ENCODE measurements around the gene LAMB4. TPM values are rescaled to one million over a fixed set of nuclear protein-coding genes. Genes with fewer than 3 reads are reported as not detected.

LAMB4 gene
- total and polyA plus RNA-seq, 2 donors (not counting 1 experiment from before 2014, with no cell fraction given), result 0.17 to 0.57 TPM

DNA sequence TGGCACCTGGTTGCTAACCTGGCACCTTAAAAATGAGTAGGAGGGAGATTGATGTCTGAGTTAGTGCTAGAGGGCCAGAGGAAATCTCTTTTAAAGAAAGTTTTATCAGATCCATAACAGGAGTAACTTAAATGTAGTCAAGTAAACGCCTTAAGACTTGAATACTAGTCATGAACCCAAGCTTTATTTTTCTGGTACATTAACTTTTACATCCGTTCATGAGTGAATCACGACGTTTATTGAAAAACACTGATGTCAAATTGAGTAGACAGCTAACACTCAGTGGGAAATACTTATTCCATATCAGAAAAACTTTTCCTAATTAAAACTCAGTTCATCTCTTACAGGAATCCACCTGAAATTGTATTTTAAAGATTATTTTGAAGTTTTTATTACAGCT lies 120.3 kb downstream of the LAMB4 start:
- DNase-seq (ENCODE audit: low read depth in 2 of 2), result no peak
- Histone ChIP-seq H3K4me3 (replicated peaks in 1 of 4; ENCODE audit: control extremely low read depth in 1 of 4, insufficient read depth in 1 of 4, low read depth in 3 of 4, low read length in 4 of 4) (no peak overlapping the region), H3K9ac (ENCODE audit: insufficient read depth, low read length) (no peak overlapping the region), H3K27me3 (ENCODE audit: control insufficient read depth, insufficient read depth, low read length) (no peaks in the 10 kb centered on the region), H3K9me3 (ENCODE audit: control insufficient read depth, insufficient read depth, low read depth, low read length) (no peaks in the 10 kb centered on the region), H4K20me1 (ENCODE audit: control insufficient read depth, extremely low read depth, insufficient read depth, low read length) (no peaks in the 10 kb centered on the region), H3K79me2 (ENCODE audit: control insufficient read depth, insufficient read depth, low read length) (no peaks in the 10 kb centered on the region), H3K4me1 (ENCODE audit: control insufficient read depth, extremely low read depth, insufficient read depth, low read length) (peaks cover 4% of the 10 kb centered on the region), H3K36me3 (ENCODE audit: control insufficient read depth, insufficient read depth, low read length) (no peaks in the 10 kb centered on the region), H2AFZ (ENCODE audit: low read length) (no peak overlapping the region), H3K4me2 (ENCODE audit: extremely low read depth, insufficient read depth, low read length) (no peak overlapping the region), H3K27ac (ENCODE audit: insufficient read depth, low read length) (no peak overlapping the region)
- TF ChIP-seq, protein P1, sequence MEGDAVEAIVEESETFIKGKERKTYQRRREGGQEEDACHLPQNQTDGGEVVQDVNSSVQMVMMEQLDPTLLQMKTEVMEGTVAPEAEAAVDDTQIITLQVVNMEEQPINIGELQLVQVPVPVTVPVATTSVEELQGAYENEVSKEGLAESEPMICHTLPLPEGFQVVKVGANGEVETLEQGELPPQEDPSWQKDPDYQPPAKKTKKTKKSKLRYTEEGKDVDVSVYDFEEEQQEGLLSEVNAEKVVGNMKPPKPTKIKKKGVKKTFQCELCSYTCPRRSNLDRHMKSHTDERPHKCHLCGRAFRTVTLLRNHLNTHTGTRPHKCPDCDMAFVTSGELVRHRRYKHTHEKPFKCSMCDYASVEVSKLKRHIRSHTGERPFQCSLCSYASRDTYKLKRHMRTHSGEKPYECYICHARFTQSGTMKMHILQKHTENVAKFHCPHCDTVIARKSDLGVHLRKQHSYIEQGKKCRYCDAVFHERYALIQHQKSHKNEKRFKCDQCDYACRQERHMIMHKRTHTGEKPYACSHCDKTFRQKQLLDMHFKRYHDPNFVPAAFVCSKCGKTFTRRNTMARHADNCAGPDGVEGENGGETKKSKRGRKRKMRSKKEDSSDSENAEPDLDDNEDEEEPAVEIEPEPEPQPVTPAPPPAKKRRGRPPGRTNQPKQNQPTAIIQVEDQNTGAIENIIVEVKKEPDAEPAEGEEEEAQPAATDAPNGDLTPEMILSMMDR (conservative IDR thresholded peaks at IDR 0.05 in 1 of 2, IDR thresholded peaks at IDR 0.05 in 1 of 2; ENCODE audit: low read depth in 1 of 2, low read length in 2 of 2), result no peak
- no peak for TF ChIP-seq EZH2 (IDR thresholded peaks at IDR 0.05; ENCODE audit: low read length, missing control alignments)

DNA sequence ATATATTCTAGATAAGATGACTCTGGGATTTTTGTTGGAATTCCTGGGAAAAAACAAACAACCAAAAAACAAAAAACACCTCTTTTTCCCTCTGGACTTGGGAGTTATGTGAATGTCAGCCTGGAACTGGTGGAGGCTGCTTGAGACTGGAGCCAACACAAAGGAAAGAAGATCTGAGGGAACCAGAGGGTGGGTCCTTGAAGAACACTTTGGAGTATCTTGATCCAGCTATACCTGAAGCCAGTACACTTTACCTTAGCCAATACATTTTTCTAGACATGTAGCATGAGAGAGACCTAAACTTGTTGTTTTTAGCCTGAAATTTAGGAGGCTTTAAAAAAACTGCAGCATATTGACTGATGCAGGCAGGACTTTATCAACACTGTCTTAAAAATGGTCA lies 121.3 kb downstream of the LAMB4 start:
- peaks cover 2% of the 10 kb centered on the region for H3K4me1 ChIP-seq (ENCODE audit: control insufficient read depth, extremely low read depth, insufficient read depth, low read length)
- no peak overlapping the region for H3K4me2 ChIP-seq (ENCODE audit: extremely low read depth, insufficient read depth, low read length)
- H3K79me2 ChIP-seq (ENCODE audit: control insufficient read depth, insufficient read depth, low read length), result no peaks in the 10 kb centered on the region
- TF ChIP-seq, protein P1 (conservative IDR thresholded peaks at IDR 0.05 in 1 of 2, IDR thresholded peaks at IDR 0.05 in 1 of 2; ENCODE audit: low read depth in 1 of 2, low read length in 2 of 2), result no peak
- TF ChIP-seq EZH2 (IDR thresholded peaks at IDR 0.05; ENCODE audit: low read length, missing control alignments), result no peak
- no peaks in the 10 kb centered on the region for H3K9me3 ChIP-seq (ENCODE audit: control insufficient read depth, insufficient read depth, low read depth, low read length)
- no peaks in the 10 kb centered on the region for H4K20me1 ChIP-seq (ENCODE audit: control insufficient read depth, extremely low read depth, insufficient read depth, low read length)
- no peak overlapping the region for H3K4me3 ChIP-seq (replicated peaks in 1 of 4; ENCODE audit: control extremely low read depth in 1 of 4, insufficient read depth in 1 of 4, low read depth in 3 of 4, low read length in 4 of 4)
- DNase-seq (ENCODE audit: low read depth in 2 of 2), result no peak
- H3K27ac ChIP-seq (ENCODE audit: insufficient read depth, low read length), result no peak overlapping the region
- no peak overlapping the region for H2AFZ ChIP-seq (ENCODE audit: low read length)
- H3K36me3 ChIP-seq (ENCODE audit: control insufficient read depth, insufficient read depth, low read length), result no peaks in the 10 kb centered on the region
- no peak overlapping the region for H3K9ac ChIP-seq (ENCODE audit: insufficient read depth, low read length)
- no peaks in the 10 kb centered on the region for H3K27me3 ChIP-seq (ENCODE audit: control insufficient read depth, insufficient read depth, low read length)

DNA sequence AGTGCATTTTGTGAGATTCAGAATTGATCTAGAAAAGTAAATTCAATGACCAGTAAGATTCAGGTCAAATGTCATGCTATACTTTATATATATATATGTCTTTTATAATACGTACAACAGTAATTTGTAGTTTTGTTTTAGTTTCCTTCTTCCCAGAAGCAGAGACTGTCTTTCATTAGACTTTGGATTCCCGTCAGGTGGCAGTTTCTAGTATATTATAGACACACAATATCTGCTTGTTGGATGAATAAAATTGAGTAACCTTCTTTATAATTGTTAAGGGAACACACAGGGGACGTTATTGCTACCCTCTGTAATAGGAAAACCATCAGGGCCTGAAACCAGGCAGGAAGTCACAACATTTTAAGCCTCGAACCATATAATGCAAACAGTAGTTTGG lies 121.9 kb downstream of the LAMB4 start:
- Histone ChIP-seq H3K27ac (ENCODE audit: insufficient read depth, low read length) (no peak overlapping the region), H3K36me3 (ENCODE audit: control insufficient read depth, insufficient read depth, low read length) (no peaks in the 10 kb centered on the region), H3K4me3 (replicated peaks in 1 of 4; ENCODE audit: control extremely low read depth in 1 of 4, insufficient read depth in 1 of 4, low read depth in 3 of 4, low read length in 4 of 4) (no peak overlapping the region), H2AFZ (ENCODE audit: low read length) (no peak overlapping the region), H3K4me1 (ENCODE audit: control insufficient read depth, extremely low read depth, insufficient read depth, low read length) (peaks cover 2% of the 10 kb centered on the region), H3K9me3 (ENCODE audit: control insufficient read depth, insufficient read depth, low read depth, low read length) (no peaks in the 10 kb centered on the region), H3K9ac (ENCODE audit: insufficient read depth, low read length) (no peak overlapping the region), H3K4me2 (ENCODE audit: extremely low read depth, insufficient read depth, low read length) (no peak overlapping the region), H3K27me3 (ENCODE audit: control insufficient read depth, insufficient read depth, low read length) (no peaks in the 10 kb centered on the region), H3K79me2 (ENCODE audit: control insufficient read depth, insufficient read depth, low read length) (no peaks in the 10 kb centered on the region), H4K20me1 (ENCODE audit: control insufficient read depth, extremely low read depth, insufficient read depth, low read length) (no peaks in the 10 kb centered on the region)
- no peak for TF ChIP-seq EZH2 (IDR thresholded peaks at IDR 0.05; ENCODE audit: low read length, missing control alignments)
- TF ChIP-seq, protein P1 (conservative IDR thresholded peaks at IDR 0.05 in 1 of 2, IDR thresholded peaks at IDR 0.05 in 1 of 2; ENCODE audit: low read depth in 1 of 2, low read length in 2 of 2), result no peak
- DNase-seq (ENCODE audit: low read depth in 2 of 2), result no peak
